Panc1 (cell line): ENCODE results near the gene SV2C. TPM values are rescaled to one million over a fixed set of nuclear protein-coding genes. Genes with fewer than 3 reads are reported as not detected.
"Not testable (repeated sequence)": the region's sequence is repeated elsewhere in the genome, so short reads cannot be mapped to it uniquely, and the experiment has no call there.

Source experiments
- ATAC-seq: fragments of 200-7000 bp; cut with Tn5 transposase; 2 replicates; pipeline ENCODE4 v1.9.1; 2020; ENCODE audit warnings: mild to moderate bottlenecking, moderate library complexity
- BruUV-seq: library from RNA; stranded (reverse); fragments of 400-500 nt; replicated peaks from 2 replicates; lab custom pipeline; 2021; lab: Mats Ljungman, UMichigan
- CTCF ChIA-PET: fragments of 300-600 bp; sonication (Branson Sonifier 250); formaldehyde crosslinking; loops from one replicate; lab custom pipeline; 2022; ENCODE audit warnings: antibody characterized with exemption; lab: Charles Lee
- POLR2A ChIA-PET: fragments of 300-600 bp; sonication (Branson Sonifier 250); formaldehyde crosslinking; loops from one replicate; lab custom pipeline; 2022; ENCODE audit warnings: antibody characterized with exemption; lab: Charles Lee
- DNase-seq: peaks from one replicate; pipeline ENCODE4 v3.0.0-alpha.2; 2010; ENCODE audit warnings: low read depth, low spot score
- H3K27ac ChIP-seq: 2 replicates; pipeline ENCODE4 v1.5.1; 2011; ENCODE audit warnings: mild to moderate bottlenecking, low read length, inconsistent platforms
- H3K27me3 ChIP-seq: fragments of 200-500 bp; sonication (Bioruptor generic); 2 replicates; pipeline ENCODE4 v1.6.0; 2014; ENCODE audit warnings: low read length, inconsistent platforms; ENCODE audit not compliant: control insufficient read depth, insufficient read depth
- H3K36me3 ChIP-seq: fragments of 200-500 bp; sonication (Bioruptor generic); 2 replicates; pipeline ENCODE4 v1.5.1; 2014; ENCODE audit warnings: inconsistent platforms, mild to moderate bottlenecking, low read length, moderate library complexity; ENCODE audit not compliant: control insufficient read depth, insufficient read depth
- H3K4me1 ChIP-seq: 2 replicates; pipeline ENCODE4 v1.5.1; 2011; ENCODE audit warnings: inconsistent platforms, mild to moderate bottlenecking, low read length, moderate library complexity; ENCODE audit not compliant: control insufficient read depth, insufficient read depth
- H3K4me3 ChIP-seq, 2 experiments: 2 replicates each; pipeline ENCODE4 v1.5.1; 2011 to 2012; ENCODE audit warnings: low read depth in 2 of 2, low read length in 2 of 2, mild to moderate bottlenecking in 2 of 2, inconsistent platforms in 1 of 2, moderate library complexity in 1 of 2
- H3K9me3 ChIP-seq: fragments of 200-500 bp; sonication (Bioruptor generic); 2 replicates; pipeline ENCODE4 v1.5.1; 2014; ENCODE audit warnings: low read depth, mild to moderate bottlenecking, inconsistent platforms, low read length, moderate library complexity; ENCODE audit not compliant: control insufficient read depth, insufficient read depth
- POLR2AphosphoS5 ChIP-seq: IDR thresholded peaks from 2 replicates; pipeline ENCODE4 v1.6.1; 2012; ENCODE audit warnings: mild to moderate bottlenecking, low read depth, low read length, moderate library complexity
- REST ChIP-seq, 2 experiments: IDR thresholded peaks; 2 replicates each; pipeline ENCODE4 v1.6.1; 2011 to 2012; ENCODE audit warnings: low read depth in 2 of 2, control low read depth in 1 of 2, low read length in 1 of 2, mild to moderate bottlenecking in 1 of 2, moderate library complexity in 1 of 2; ENCODE audit not compliant: insufficient read depth in 1 of 2
- SIN3A ChIP-seq: IDR thresholded peaks from 2 replicates; pipeline ENCODE4 v1.6.1; 2012; ENCODE audit warnings: low read depth, mild to moderate bottlenecking, low read length, moderate library complexity, borderline replicate concordance; ENCODE audit not compliant: insufficient read depth
- TCF7L2 ChIP-seq: IDR thresholded peaks from 2 replicates; pipeline ENCODE4 v1.6.1; 2011; ENCODE audit warnings: mild to moderate bottlenecking, low read depth, low read length, inconsistent platforms
- in situ Hi-C: cut with HindIII; loops from 2 replicates; pipeline ENCODE4 v1.10.0; 2016; ENCODE audit warnings: low sequenced_read_pairs, low pct_unique_long_range_greater_than_20kb
- intact Hi-C: fragments of 100-400 bp; cut with micrococcal nuclease; formaldehyde crosslinking; loops from one replicate; pipeline ENCODE4 v1.10.0; 2022; ENCODE audit not compliant: unreplicated experiment
- total RNA-seq: library from RNA; stranded (reverse); gene quantifications from one replicate; pipeline ENCODE4 v1.2.1, GENCODE V29; 2021; ENCODE audit not compliant: unreplicated experiment
- TF ChIP-seq, protein P1 (sequence below): fragments of 450-650 bp; IDR thresholded peaks from 2 replicates; pipeline ENCODE4 v1.5.1; 2017; ENCODE audit warnings: mild to moderate bottlenecking

SV2C gene
- total RNA-seq, 1 experiment from 2014 or later = not detected

GRCh38 chr5:76302661-76303060 is 219.5 kb downstream of the SV2C start:
- ATAC-seq, CTCF ChIA-PET, BruUV-seq, in situ Hi-C loops, H3K36me3 ChIP-seq, H3K4me3 ChIP-seq, DNase-seq, POLR2A ChIA-PET, H3K9me3 ChIP-seq, H3K4me1 ChIP-seq, intact Hi-C loops, H3K27ac ChIP-seq: not testable (repeated sequence)
- peaks cover 27% of the 10 kb centered on the region for H3K27me3 ChIP-seq

DNA sequence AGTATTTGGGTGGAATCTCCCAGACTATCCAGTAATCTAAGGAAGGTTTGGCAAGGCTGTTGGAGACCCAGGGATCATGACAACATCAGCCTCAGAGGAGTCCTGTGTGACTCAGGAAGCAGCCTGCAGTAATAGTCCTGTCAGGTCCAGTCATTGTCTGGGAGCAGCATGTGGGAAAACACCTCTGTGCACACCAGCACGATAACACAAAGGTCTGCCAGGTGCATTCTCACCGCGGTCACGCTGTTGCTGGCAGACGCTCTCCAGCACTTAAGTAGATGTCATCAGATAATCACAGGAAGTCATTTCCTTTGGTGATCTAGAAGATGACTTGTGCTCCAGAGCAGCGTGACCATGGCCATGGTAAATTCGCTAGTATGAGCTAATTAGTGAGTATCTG is 220.7 kb downstream of the SV2C start:
- CTCF ChIA-PET = no interaction called here
- POLR2A ChIA-PET = no interaction called here
- TF ChIP-seq, protein P1, sequence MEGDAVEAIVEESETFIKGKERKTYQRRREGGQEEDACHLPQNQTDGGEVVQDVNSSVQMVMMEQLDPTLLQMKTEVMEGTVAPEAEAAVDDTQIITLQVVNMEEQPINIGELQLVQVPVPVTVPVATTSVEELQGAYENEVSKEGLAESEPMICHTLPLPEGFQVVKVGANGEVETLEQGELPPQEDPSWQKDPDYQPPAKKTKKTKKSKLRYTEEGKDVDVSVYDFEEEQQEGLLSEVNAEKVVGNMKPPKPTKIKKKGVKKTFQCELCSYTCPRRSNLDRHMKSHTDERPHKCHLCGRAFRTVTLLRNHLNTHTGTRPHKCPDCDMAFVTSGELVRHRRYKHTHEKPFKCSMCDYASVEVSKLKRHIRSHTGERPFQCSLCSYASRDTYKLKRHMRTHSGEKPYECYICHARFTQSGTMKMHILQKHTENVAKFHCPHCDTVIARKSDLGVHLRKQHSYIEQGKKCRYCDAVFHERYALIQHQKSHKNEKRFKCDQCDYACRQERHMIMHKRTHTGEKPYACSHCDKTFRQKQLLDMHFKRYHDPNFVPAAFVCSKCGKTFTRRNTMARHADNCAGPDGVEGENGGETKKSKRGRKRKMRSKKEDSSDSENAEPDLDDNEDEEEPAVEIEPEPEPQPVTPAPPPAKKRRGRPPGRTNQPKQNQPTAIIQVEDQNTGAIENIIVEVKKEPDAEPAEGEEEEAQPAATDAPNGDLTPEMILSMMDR = no peak
- TF ChIP-seq SIN3A = no peak
- no peak for TF ChIP-seq POLR2AphosphoS5
- TF ChIP-seq REST (IDR thresholded peaks at IDR 0.05; ENCODE audit: insufficient read depth in 1 of 2, low read depth in 2 of 2, low read length in 1 of 2) = no peak
- no peak for TF ChIP-seq TCF7L2
- no peaks in the 10 kb centered on the region for H3K9me3 ChIP-seq
- H3K36me3 ChIP-seq = no peaks in the 10 kb centered on the region
- H3K27ac ChIP-seq = no peak overlapping the region
- DNase-seq (no peak), ATAC-seq (no peak)
- H3K4me1 ChIP-seq = no peaks in the 10 kb centered on the region
- H3K27me3 ChIP-seq = peaks cover 23% of the 10 kb centered on the region
- no TSS peak for BruUV-seq
- in situ Hi-C loops = no loop called here
- H3K4me3 ChIP-seq = no peak overlapping the region
- intact Hi-C loops = no loop called here

DNA sequence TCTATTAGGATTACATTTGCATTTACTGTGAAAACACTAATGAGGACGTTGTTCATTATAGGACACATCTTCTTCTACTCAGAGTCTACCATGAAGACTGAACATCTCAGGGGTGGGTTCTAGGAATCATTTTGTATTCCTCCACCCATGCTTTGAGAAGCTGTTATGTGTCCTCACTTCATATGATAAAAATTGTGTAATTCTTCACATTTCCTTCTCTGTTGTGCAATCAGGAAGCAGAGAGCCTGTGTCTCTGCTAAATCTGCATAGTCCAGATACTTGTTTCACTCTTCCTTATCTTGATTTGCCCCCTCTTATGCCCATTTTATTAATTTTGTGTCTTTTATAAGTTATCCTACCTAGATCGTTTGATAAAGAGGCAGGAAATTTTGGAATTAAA is 222.1 kb downstream of the SV2C start:
- in situ Hi-C loops = no loop called here
- TF ChIP-seq, protein P1 = no peak
- TF ChIP-seq TCF7L2 (no peak), REST (IDR thresholded peaks at IDR 0.05; ENCODE audit: insufficient read depth in 1 of 2, low read depth in 2 of 2, low read length in 1 of 2) (no peak), POLR2AphosphoS5 (no peak), SIN3A (no peak)
- no TSS peak for BruUV-seq

More for the DNA sequence above, 222.1 kb downstream of the SV2C start:
- DNase-seq = no peak
- H3K27me3 ChIP-seq = peaks cover 22% of the 10 kb centered on the region
- no peak for ATAC-seq
- no peak overlapping the region for H3K4me3 ChIP-seq
- ChIA-PET CTCF (no interaction called here), POLR2A (no interaction called here)
- H3K4me1 ChIP-seq = no peaks in the 10 kb centered on the region
- no peaks in the 10 kb centered on the region for H3K36me3 ChIP-seq
- intact Hi-C loops = no loop called here
- H3K9me3 ChIP-seq = no peaks in the 10 kb centered on the region
- H3K27ac ChIP-seq = no peak overlapping the region
